HT-29 (cell line): Measurements from ENCODE around the gene CYP46A1. TPM values are rescaled to one million over a fixed set of nuclear protein-coding genes. Genes with fewer than 3 reads are reported as not detected.

Experiments
- DNase-seq: peaks from one replicate; pipeline ENCODE4 v3.0.0-alpha.2; 2015; ENCODE audit warnings: low spot score
- total RNA-seq: library from RNA; depleted of rRNA; stranded (reverse); fragments of >200 nt; shearing (Covaris generic); gene quantifications from 2 replicates; pipeline ENCODE4 v1.2.3, GENCODE V29; 2014

Gene CYP46A1
- total RNA-seq, 1 experiment from 2014 or later = not detected

DNA sequence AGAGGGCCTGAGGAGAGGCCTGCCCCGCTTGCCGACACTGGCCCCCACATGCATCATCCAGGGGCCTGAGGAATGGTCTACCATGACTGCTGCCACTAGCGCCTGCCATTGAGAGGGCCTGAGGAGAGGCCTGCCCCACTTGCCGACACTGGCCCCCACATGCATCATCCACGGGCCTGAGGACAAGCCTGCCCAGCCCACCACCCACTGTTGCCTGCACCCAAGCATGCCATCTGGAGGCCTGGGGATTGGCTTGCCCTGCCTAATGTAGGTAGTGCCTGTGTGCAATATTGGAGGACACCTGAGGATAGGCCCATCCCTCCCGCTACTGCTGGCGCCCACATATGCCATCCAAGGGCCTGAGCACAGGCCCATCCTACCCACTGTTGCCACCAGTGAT lies 24.4 kb downstream of the CYP46A1 start:
- DNase-seq = no peak

DNA sequence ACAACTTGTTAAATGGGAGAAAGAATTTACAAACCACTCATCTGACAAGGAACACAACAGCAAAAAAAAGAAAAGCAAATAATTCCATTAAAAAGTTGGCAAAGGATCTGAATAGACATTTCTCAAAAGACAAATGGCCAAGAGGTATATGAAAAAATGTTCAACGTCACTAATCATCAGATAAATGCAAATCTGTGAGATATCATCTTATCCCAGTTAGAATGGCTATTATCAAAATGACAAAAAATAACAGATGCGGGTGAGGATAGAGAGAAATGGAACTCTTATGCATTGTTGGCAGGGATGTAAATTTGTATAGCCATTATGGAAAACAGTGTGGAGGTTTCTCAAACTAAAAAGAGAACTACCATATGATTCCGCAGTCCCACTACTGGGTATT lies 29.9 kb downstream of the CYP46A1 start:
- DNase-seq = no peak

DNA sequence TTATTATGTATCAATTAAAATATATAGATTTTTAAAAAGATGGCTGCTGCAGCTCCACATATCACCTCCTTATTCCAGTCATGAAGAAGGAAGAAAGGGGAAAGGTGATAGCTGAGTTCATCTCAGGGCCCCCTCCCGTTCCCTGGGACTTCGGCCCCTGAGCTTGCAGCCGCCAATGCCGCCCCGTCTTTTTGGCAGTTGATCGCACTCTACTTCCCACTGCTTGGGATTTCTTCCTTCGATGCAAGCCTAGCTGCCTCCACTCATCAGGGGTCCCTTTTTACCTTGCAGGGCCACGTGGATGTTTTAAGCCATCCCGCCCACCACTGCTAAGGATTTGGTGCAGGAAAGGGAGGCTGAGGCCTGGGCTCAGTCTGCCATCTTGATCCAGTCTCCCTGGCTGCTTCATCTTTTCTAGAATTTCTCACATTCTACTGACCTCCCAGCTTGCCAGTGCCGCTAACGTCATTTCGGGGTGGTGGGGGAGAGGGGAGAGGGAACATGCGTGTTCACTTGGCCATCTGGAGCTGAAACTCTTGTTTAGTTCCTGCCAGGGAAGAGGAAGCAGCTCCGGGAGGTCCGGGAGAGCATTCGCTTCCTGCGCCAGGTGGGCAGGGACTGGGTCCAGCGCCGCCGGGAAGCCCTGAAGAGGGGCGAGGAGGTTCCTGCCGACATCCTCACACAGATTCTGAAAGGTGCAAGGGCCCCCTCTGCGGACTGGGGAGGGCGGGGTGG lies 31.3 kb downstream of the CYP46A1 start:
- no peak for DNase-seq

GRCh38 chr14:99716091-99716849 lies 32.2 kb downstream of the CYP46A1 start:
- DNase-seq = no peak

- DNase-seq = no peak
Observed at GRCh38 chr14:99716850-99717681, 33.0 kb downstream of the CYP46A1 start.

DNA sequence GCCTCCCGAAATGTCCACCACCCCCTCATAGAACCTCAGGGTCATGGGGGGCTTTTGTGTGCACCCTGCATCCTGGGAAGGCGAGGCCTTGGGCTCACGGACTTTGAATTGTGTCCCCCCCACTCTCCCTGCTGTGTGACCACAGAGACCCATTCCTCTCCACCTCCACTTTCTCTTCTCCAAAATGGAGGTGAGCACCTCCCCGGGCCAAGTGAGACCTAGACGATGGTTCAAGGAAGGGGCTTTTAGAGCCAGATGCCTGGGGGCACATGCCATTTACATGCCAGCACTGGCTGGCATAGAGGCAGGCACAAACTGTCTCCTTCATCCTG lies 33.5 kb downstream of the CYP46A1 start:
- DNase-seq = no peak

DNA sequence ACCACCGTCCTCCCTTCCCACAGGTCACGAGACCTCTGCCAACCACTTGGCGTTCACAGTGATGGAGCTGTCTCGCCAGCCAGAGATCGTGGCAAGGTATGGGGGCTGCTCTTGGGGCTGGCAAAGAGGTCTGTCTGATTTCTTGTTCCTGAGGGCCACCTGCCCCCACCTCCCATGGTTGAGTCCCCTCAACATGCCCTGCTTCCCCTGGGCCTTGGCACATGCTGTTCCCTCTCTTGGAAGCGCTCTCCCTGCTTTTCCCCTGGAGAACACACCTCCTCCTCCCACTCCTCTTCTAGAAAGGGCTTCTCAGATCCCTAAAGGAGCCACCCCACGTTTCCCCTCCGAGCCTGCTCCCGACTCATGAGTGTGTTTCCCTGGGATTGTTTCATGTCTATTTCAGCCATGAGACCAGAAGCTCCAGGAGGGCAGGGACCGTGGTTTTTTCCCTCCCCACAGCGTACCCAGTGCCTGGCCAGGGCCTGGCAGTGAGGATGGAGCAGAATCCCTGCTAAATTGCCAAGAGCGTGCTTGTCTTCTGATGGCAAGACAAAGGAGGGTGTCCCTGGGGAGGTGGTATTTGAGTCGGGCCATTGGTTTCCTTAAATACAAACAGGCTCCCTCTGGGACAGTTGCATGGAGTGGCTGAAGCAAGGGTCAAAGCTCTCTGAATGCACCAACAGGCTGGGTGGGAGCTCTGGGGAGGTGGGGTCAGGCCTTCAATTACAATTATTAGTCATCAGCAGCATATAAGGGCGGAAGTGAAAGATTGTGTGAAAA lies 34.1 kb downstream of the CYP46A1 start:
- DNase-seq = no peak

GRCh38 chr14:99718811-99719192 lies 34.7 kb downstream of the CYP46A1 start:
- no peak for DNase-seq

DNA sequence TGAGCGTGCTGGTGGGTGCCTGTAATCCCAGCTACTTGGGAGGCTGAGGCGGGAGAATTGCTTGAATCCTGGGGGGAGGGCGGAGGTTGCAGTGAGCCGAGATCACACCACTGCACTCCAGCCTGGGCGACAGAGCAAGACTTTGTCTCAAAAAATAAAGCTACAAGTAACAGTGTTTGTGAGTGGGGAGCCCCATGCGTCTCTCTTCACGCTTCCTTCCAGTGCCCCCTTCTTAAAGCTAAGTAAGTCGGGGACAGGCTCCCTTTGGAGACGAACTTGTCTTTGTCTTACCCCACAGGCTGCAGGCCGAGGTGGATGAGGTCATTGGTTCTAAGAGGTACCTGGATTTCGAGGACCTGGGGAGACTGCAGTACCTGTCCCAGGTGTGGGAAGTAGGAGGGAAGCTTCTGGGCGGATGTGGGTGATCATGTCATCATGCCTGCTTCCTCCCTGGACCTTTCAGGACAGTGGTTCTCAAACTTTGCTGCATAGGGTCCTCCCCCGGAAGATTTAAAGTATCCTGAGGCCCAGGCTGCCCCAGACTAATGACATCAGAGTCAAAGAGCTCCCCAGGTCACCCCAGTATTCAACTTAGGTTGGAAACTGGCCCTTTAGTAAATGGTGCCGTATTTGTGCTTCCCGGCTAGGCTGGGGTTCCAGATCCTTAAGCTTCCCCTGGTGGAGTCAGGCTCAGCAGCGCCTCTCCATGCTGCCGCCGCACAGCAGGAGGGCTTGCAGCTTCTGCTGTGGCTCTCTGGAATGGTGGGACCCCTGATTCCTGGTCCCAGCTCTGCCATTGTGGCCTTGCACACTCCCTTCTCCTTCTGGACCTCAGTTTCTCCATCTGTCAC lies 37.1 kb downstream of the CYP46A1 start:
- no peak for DNase-seq

DNA sequence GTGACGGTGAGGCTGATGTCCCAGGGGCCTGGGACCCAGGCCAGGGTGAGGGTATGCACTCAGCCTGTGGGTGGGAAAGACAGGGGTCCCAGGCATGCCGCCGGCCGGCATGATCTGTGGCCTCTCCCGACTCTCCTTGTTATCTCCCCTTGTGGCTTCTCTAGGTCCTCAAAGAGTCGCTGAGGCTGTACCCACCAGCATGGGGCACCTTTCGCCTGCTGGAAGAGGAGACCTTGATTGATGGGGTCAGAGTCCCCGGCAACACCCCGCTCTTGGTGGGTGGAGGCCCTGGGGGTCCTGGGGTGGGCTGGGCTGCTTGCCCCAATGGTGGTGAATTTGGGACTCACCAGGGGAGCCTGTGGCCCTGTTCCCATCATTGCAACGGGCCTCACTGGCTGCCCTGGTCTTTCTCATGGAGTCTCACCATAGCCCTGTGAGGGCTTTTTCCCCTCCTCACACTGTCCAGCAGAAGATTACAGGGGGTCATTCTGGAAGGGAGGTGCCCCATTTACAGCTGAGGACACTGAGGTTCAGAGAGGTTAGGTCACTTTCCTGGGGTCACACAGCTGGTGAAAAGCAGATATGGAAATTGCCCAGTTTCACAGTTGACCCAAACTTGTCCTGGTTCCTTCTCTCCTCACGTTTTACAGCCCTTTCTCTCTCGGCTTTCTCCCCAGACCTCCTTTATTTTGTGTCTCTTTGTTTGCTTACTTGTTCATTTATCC lies 37.9 kb downstream of the CYP46A1 start:
- no peak for DNase-seq

DNA sequence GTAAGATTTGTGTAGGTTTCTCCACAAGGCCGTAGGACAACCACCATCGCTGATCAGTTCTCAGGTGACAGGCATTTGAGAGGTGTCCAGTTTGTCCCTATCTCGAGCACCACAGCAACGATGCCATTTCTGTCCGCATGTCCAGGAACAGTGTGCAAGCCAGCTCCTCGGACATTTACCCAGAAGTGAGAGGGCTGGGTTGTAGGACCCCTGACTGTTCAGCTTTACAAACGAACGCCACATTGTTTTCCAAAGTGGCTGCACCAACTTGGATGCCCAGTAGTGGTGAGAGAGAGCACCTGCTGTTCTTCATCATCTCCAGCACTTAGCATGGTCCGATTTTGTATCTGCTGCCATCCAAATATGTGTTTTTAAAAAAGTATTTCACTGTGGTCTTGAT lies 38.6 kb downstream of the CYP46A1 start:
- no peak for DNase-seq

- DNase-seq = no peak
Observed at GRCh38 chr14:99724196-99724891, 40.2 kb downstream of the CYP46A1 start.

DNA sequence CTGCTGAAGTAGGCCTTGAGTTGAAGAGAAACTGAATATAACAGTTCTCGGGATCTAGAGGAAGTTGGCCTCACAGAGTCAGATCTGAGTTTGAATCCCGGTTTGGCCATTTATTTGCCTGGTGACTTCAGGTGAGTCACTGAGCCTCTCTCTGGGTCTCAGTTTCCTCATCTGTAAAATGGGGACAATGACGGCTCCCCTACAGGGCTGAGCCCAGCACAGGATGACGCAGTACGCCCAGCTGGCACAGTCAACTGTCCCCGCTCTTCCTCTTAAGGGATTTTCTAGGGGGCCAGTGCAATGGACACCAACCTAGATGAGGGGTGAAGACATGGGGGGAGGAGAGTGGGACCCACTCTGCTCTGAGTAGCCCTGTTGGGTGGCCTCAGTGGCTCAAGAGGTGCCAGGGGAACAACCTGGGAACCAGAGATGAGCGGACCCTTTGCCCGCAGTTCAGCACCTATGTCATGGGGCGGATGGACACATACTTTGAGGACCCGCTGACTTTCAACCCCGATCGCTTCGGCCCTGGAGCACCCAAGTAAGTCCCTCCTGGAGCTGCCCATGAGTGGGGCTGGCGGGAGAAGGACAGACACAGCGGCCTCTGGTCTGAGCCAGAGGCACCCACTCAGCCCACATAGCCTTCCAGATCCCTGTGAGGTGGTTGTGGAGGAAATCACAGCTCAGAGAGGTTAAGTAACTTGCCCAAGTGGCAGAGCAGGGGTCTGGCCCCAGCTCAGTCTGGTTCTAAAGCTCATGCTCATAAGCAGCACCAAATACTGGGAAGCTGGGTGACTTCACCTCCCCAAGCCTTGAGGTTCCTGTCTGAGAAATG lies 41.1 kb downstream of the CYP46A1 start:
- no peak for DNase-seq

DNA sequence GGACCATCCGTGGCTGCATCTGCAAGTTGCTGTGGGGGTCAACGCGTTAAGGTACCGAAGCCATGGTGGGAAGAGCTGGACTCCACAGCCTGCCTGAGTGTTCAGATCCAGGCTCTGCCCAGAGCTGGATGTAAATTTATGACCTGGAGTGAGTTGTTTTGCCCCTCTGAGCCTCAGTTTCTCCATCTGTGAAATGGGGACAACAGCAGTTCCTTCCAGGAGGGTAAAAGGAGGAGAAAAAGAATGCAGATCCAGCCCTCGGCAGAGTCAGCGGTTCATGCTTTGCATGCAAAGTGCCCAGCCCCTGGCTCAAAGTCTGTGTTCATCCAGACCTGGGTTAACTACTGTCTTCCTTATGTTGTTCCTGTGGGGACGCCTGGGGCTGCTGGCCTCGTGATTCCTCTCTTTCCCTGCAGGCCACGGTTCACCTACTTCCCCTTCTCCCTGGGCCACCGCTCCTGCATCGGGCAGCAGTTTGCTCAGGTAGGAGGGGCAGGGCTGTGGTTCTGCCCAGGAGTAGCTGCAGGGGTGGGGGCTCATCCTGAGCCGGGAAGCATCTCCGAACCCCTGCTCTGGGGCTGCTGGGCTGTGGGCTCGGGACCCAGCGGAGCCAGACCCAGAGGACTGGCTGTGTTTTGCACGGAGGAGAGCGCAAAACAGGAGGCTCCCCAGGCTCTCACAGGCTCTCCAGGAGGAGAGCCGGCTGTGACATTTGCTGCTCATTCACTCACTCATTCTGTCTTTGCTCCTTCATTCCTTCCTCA lies 41.9 kb downstream of the CYP46A1 start:
- DNase-seq = no peak

DNA sequence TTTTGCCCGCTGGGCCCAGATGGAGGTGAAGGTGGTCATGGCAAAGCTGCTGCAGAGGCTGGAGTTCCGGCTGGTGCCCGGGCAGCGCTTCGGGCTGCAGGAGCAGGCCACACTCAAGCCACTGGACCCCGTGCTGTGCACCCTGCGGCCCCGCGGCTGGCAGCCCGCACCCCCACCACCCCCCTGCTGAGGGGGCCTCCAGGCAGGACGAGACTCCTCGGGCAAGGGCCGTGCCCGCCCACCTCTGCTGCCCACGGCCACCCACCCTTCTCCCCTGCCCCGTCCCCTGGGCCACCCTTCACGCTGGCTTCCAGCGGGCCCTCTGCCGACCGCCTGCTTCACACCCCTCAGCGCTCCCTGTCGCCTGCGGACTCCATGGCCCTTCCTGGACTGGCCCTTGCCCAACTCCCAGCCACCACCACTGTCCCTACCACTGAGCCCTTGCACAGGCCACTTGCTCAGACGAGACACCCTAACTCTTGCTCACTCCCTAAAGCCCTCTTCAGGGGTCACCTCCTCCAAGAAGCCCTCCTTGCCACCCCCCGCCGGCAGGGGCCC lies 42.5 kb downstream of the CYP46A1 start:
- no peak for DNase-seq

GRCh38 chr14:99727096-99727870 lies 43.2 kb downstream of the CYP46A1 start:
- DNase-seq = no peak
